DOHH2 (cell line): ENCODE results near the gene GAPVD1.

ENCODE experiments used
- CTCF ChIP-seq: fragments of 200-600 bp; sonication (generic); IDR thresholded peaks from one replicate; pipeline ENCODE4 v1.5.1; 2014; ENCODE audit warnings: antibody characterized with exemption, mild to moderate bottlenecking, low read depth, low read length; ENCODE audit not compliant: poor library complexity, severe bottlenecking
- EZH2phosphoT487 ChIP-seq: fragments of 200-600 bp; sonication (generic); IDR thresholded peaks from 2 replicates; pipeline ENCODE4 v1.6.1; 2017; ENCODE audit warnings: borderline replicate concordance, mild to moderate bottlenecking, antibody characterized with exemption, low read length, moderate library complexity, mixed read lengths

GRCh38 chr9:125295657-125296056, 34.0 kb downstream of the GAPVD1 start:
- no peak for TF ChIP-seq CTCF
- no peak for TF ChIP-seq EZH2phosphoT487
